CD1c-positive myeloid dendritic cell (primary cell): ENCODE results near the gene TMEM9.

Experiments used
- DNase-seq: peaks from one replicate; pipeline ENCODE4 v3.0.0-alpha.2; 2016; ENCODE audit errors: extremely low spot score

Gene TMEM9

DNA sequence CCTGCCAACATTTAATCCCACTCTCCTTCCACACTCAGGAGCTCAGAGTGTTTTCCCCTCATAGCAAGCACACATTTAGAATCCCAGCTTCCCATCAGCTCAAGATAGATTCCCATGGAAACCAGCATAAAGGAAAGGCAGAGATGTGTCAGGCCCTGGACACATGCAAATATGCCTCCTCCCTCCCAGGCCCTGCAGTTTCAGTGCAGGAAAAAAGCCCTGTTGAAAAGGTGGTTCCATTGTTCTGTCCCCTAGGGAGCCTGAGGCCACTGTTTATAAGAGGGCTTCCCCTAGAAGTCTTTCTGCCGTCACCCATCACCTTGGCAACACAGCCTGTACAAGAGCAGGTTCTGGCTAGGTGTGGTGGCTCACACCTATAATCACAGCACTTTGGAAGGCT is 45.7 kb downstream of the TMEM9 start:
- DNase-seq: no peak

- DNase-seq: no peak
These were observed 48.6 kb downstream of the TMEM9 start for GRCh38 chr1:201105688-201106087.

DNA sequence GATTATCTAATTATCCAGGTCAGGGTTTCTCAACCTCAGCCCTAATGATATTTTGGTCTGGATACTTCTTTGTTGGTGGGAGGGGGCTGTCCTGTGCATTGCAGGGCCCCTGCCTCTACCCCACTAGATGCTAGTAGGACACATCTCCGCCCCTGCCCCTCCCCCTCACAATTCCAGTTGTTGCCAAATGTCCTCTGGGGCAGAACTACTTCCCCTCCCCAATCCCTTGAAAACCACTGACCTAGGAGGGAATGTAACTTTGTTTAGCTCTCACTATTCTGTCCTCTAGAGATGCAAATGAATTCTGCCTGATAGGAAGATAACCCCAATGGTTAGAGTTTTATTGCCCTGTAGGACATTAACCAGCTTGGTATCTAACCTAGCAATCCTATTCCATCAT is 50.1 kb downstream of the TMEM9 start:
- no peak for DNase-seq

GRCh38 chr1:201103666-201104065 is 50.6 kb downstream of the TMEM9 start:
- DNase-seq: no peak

DNA sequence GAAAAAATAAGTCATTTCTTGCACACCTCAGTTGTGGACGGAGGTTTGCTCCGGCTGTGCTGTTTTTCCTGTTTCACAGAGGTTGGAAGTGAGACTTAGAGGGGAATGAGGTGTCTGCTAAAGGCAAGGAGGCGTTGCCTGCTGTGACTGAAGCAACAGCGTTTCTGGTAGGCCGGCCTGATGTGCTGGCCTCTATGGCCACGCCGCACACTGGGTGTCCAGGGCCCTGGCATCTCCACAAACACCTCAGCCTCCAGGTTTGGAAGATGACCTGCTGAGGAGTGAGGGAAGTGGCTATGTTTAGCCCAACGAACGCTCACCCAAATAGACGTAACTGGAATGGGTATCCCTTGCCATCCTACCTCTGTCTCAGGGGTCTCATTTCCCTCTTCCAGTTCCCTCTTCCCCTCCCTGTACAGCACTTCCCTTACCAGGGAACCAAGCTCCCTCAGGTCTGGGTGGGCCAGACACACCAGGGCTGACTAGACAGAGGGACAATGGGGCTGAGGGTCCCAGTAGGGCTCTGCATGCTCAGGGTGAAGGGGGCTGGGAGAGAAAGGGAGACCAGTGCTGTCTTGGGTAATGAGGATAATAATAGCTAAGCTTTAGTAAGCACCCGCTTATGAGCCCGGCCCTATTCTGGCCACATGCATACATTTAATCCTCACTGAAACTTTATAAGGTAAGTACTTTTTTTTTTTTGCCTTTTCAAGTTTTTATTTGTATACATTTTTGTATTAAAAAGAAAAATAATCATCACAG is 53.9 kb downstream of the TMEM9 start:
- DNase-seq: no peak

- DNase-seq: no peak
These were observed 55.1 kb downstream of the TMEM9 start for GRCh38 chr1:201098992-201099677.

DNA sequence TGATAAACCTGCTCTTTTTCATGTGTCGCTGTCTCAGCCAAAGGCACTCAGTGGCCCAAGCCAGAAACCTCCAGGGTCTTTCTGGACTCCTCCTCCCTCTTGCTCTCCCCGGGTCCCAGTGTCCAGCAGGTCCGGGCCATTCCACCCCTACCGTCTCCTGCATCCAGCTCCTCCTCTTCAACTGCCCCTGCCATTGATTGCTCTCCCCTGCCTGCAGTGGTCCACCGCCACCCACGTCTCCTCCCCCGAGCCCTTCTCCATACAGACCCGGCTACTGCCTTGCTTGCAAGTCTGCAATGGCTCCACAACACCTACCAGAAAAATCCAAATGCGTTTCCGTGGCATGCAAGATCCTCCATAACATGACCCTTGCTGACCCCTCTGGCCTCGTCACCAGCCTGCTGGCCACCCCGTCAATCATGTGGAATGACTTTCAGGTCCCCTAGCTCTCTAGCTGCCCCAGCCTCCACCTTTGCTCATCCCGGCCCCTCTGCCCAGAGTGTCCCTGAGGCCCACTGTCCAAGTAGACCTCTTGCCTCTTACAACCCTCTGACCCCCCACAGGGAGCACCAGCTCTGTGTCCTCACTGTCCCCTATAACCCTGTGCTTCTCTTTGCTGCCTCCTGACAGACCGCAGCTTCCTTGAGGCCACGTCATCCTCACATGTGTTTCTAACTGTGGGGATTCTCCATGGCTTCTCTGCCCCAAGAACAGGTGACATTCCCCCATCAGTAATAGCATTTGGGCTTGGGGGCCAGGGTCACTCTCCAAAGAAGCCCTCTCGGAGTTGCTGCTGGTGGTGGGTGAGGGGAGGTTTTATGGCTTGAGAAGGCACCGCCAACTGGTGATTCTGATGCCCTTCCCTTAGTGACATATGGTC is 57.1 kb downstream of the TMEM9 start:
- no peak for DNase-seq

DNA sequence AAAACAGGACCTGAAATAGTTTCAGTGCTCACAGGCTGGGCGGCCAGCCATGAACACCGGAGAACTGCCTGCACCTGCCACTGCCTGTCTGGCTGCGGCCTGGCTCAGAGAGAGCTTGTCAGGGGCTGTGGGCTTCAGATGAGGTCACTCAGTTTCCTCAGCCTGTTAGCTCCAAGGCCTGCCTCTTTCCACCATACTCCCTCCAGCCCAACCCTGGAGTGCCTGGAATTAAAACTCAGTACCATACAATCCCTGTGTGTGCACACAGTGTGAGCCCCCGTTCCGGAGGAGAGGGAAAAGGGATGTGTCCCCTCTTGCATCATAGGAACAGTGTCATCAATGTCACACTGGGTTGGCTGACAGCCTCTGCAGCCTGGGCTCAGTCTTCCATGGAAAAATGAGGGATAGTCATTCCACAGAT is 58.2 kb downstream of the TMEM9 start:
- DNase-seq: no peak

DNA sequence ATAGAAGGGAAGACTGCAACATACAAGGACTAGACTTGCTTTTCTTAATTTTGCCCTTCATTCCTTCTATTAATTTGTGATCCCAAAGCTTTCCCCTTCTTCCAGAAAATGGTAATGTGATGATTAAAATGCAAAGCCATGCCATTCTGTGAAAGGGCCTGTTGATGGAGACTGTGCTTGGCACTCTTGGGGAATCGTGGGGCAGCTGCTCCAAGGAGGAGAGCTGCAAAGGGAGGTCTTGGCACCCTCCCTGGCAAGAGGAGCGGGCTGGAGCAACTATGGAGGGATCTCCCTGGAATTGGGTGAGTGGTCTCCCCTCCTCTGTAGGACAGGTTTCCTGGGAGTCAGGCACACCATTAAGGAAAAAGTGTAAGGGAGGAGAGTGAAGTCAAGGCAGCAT is 58.7 kb downstream of the TMEM9 start:
- DNase-seq: no peak

DNA sequence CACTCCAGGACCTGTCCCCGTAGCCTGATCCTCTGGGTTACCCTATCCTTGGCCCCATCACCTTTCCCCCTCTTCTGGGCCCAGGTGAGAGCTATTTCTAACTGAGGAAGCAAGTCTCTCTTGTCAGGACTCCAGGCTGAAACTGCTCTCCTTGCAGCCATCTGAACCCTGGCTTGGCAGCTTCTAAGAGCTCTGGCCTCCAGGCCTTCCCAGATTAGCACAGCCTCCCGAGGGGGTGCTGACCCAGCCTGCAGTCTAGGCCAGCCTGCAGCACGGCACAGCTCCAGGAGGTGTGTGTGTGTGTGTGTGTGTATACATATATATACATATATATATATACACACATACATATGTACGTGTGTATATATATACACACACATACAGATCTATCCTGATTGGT is 59.4 kb downstream of the TMEM9 start:
- DNase-seq: no peak

DNA sequence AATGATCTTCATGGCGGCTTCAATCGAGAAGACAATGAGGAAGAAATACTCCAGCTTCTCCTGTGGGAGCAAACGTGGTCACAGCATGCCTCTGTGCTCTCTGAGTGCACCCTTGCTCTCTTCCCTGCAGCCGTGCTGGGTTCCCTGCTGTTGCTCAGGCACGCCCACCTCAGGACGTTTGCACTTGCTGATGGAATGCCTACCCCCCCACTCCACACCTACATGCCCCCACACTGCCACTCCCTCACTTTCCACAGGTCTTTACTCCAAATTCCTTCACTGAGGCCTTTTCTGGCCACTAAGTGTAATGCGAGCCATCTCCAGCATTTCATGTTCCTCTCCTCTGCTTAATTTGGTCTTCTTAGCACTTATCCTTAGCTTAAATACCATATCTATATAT is 60.3 kb downstream of the TMEM9 start:
- DNase-seq: no peak

DNA sequence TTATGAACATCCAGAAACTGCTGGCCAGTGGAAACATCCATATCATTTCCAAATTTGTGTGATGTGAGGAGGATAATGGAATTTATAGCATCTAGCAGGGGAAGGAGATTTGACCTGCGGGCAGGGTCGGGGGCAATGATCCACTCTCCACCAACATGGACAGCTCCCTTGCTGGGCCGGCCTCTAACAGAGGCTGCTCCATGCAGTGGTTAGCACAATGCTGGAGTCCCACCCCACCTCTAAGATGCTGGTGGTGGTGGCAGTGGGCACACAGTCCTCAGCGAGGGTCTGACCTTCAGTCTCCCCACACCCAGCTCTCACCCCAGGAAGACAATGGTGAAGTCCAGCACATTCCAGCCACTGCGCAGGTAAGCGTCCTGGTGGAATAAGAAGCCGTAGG is 60.7 kb downstream of the TMEM9 start:
- DNase-seq: no peak

DNA sequence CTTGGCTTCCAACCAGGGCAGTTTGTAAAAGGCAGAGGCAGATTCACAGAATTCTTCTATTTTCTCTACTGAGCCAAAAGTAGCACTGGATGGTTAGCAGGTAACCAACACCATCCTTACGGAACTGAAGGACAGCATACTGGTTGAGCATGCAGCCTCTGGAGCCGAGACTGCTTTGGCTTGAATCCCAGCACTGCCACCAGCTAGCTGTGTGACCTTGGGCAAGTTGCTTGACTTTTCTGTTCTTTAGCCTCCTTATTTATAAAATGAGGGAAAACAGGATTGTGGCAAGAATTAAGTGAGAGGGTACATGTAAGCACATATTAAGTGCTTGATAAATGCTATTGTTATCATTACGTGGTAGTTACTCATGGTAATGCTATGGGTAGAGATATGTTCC is 61.5 kb downstream of the TMEM9 start:
- no peak for DNase-seq

- DNase-seq: no peak
These were observed 63.0 kb downstream of the TMEM9 start for GRCh38 chr1:201091256-201091655.

DNA sequence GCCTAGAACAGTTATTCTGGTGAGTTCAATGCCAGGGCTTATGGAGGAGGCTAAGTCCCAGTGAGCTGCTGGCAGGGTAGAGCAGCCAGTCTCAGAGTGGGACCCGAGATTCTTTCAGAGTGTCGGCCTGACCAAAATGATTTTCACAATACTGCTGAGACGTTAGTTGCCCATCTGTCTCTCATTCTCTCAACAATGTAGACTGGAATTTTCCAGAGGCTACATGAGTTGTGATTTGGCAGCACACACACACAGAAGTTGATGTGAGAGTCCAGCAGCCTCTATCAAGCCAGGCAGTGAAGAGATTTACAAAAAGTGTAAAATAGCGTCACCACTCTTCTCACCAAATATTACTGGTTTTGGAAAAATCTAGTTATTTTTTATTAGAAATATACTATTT is 63.7 kb downstream of the TMEM9 start:
- no peak for DNase-seq

DNA sequence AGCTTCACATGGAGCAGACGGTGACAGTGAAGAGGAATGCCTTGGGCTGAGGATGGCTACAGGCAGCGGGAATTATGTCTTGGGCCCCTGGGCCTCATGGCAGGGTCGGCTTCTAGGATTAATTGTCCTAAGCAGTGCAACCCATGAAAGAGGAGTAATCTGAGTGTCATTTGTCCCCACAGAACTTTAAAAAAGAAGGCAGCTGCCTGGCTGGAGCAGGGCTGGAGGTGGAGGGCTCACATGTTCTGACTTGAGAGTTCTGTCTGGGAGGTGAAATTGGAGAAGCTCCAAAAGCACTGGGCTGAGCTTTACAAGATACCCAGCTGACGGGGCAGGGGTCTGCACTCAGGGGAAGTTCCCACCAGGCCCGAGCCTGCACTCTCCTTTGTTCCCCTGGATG is 64.7 kb downstream of the TMEM9 start:
- DNase-seq: no peak

- no peak for DNase-seq
These were observed 65.3 kb downstream of the TMEM9 start for GRCh38 chr1:201088901-201089525.

DNA sequence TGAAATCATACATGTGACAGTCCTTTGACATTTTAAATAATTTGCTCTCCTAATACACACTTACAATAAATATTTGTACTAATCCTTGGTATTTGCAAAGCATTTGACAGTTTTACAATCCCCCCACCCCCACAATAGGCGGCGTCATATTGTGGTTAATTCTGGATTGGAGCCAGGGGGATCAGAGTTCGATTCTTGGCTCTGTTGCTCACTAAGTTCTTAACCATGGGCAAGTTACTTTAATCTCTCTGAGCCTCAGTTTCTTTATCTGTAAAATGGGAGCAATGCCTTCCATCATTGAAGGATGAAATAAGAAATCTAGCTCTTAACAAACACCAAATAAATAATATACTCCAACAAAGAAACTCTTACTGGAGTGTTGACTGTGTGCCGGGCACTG is 65.9 kb downstream of the TMEM9 start:
- no peak for DNase-seq

DNA sequence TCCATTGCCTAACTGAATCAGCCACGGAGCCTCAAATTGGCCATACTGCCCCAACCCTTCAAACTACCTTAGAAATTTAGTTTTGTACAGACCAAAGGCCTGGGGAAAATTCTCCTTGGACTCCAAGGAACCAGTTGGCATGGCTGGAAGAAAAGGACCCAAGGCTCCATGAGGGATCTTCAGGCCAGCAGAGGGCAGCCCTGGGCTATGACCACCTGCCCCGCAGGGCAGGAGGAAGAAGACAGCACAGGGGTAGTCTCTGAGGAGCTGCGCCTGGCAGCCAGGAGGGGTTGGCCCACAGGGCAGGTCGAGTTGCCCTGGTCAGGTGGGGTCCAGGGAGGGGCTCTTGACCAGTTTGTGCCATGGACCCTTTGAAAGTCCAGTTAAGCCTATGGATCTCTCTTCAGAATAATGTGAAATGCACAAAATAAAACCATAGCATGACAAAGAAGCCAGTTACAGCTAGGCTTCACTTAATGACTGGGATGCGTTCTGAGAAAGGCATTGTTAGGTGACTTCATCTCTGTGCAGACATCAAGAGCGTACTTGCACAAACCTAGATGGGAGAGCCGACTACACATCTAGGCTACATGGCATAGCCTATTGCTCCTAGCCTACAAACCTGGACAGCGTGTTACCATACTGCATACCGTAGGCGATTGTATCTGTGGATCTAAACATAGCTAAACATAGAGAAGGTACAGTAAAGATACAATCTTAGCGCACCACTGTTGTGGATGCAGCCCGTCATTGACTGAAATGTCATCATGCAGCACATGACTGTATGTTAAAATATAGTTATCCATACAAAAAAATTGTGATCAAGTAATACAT is 68.2 kb downstream of the TMEM9 start:
- DNase-seq: peak; percentile 43
